Lower lobe of right lung (tissue), 2 donors: ENCODE data around the gene CDY1B. TPM values are rescaled to one million over a fixed set of nuclear protein-coding genes. Genes with fewer than 3 reads are reported as not detected.
"Not testable (repeated sequence)": the region's sequence is repeated elsewhere in the genome, so short reads cannot be mapped to it uniquely, and the experiment has no call there.

Source experiments
- ATAC-seq, 2 donors: fragments of 200-7000 bp; cut with Tn5 transposase; one replicate each; pipeline ENCODE4 v1.9.1; 2020 to 2022; ENCODE audit warnings: mild to moderate bottlenecking in 2 of 2, moderate library complexity in 2 of 2
- DNase-seq: peaks from one replicate; pipeline ENCODE4 v3.0.0-alpha.2; 2020
- H3K27ac ChIP-seq: fragments of 200-600 bp; one replicate; pipeline ENCODE4 v1.8.0; 2022
- H3K27me3 ChIP-seq: fragments of 200-600 bp; one replicate; pipeline ENCODE4 v1.8.0; 2022; ENCODE audit warnings: low read depth
- H3K36me3 ChIP-seq: fragments of 200-600 bp; one replicate; pipeline ENCODE4 v1.8.0; 2022; ENCODE audit warnings: mild to moderate bottlenecking
- H3K4me1 ChIP-seq: fragments of 200-600 bp; one replicate; pipeline ENCODE4 v1.8.0; 2022
- H3K4me3 ChIP-seq: fragments of 200-600 bp; one replicate; pipeline ENCODE4 v1.8.0; 2022; ENCODE audit warnings: mild to moderate bottlenecking
- H3K9me3 ChIP-seq: fragments of 200-600 bp; one replicate; pipeline ENCODE4 v1.8.0; 2022
- intact Hi-C: fragments of 100-400 bp; cut with DNase I; formaldehyde crosslinking; loops from one replicate; pipeline ENCODE4 v1.11.0; 2022
- long read RNA-seq: library from polyadenylated mRNA; unstranded; transcript quantifications from one replicate; pipeline ENCODE4 v2.0.0, GENCODE V29; 2021
- total RNA-seq: library from RNA; stranded (reverse); fragmentation: NEBNext Ultra II Directional; extraction: Animal tissue kit (Norgen Biotek cat#: 25700); gene quantifications from one replicate; pipeline ENCODE4 v1.2.1, GENCODE V29; 2021
- donor health status: DM: no; HTN: yes; CAD: no; lungs with severe emphysema.

CDY1B gene
- not detected for total RNA-seq
- long read RNA-seq, result 0 reads

DNA sequence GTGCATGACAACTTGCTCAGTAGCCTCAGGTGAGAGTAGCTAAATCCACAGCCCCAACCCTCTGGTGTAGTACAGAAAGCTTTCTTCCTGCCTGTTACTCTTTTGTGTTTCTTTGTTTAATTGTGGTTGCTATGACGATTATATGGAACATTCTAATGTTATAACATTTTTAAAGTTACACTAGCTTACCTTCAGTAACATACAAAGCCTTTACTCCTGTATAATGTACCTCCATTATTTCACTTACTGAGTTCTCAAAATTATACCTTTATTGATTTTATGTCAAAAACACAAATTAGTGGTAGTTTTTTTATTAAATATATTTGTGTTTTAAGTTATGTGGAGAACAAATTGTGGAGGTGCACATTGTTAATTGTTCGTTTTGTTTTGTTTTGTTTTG is at the start of gene CDY1B:
Gene CDY1B (minus strand): TSS at position 101 of the 400 bp plus-strand sequence. CDS start 331 bp downstream, outside the sequence.
- H3K4me1 ChIP-seq, H3K9me3 ChIP-seq, H3K36me3 ChIP-seq, intact Hi-C loops, H3K27me3 ChIP-seq, DNase-seq, ATAC-seq, H3K4me3 ChIP-seq, H3K27ac ChIP-seq: not testable (repeated sequence)

GRCh38 chrY:24049525-24049924 is 1.7 kb upstream of the CDY1B start:
- DNase-seq, ATAC-seq, H3K36me3 ChIP-seq, H3K4me3 ChIP-seq, H3K27ac ChIP-seq, H3K4me1 ChIP-seq, H3K27me3 ChIP-seq, intact Hi-C loops, H3K9me3 ChIP-seq: not testable (repeated sequence)

GRCh38 chrY:24043209-24043608 is 4.6 kb downstream of the CDY1B start:
- ATAC-seq, H3K4me3 ChIP-seq, DNase-seq, intact Hi-C loops, H3K36me3 ChIP-seq, H3K27ac ChIP-seq, H3K4me1 ChIP-seq, H3K9me3 ChIP-seq, H3K27me3 ChIP-seq: not testable (repeated sequence)

DNA sequence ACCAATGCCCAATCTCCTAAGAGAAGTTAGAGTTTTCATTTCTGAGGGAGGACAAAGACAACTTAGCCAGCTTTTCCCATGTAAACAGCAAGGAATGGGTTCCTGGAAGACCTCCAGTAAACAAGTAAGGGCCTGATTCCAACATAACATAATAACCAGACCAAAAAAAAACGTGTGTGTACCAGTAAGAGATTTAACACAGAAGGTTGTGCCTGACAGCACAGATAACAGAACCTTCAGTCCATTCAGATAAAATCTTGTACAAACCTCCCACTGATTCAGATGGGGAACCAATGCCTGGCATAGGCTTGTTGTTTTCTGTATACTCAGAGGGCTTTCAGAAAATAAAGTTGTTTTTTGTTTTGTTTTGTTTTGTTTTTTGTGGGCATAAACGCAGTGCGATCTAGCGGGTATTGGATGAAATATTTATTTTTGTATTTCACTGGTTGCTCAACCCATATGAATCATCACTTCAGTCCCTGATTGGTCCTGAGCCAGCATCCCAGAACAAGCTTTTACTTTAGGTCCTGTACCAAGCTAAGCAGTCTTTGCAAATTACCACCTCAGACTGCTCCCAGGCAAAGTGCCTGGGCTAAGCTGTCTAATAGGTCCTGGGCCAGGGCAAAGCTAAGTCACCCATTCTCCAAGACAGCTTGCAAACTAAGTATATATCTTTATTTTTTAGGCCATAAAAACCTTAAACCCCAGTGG is 8.7 kb downstream of the CDY1B start:
- H3K9me3 ChIP-seq, intact Hi-C loops, H3K36me3 ChIP-seq, H3K27me3 ChIP-seq, H3K4me3 ChIP-seq, ATAC-seq, DNase-seq, H3K4me1 ChIP-seq, H3K27ac ChIP-seq: not testable (repeated sequence)

GRCh38 chrY:24026212-24027103 is 21.4 kb downstream of the CDY1B start:
- ATAC-seq, H3K4me3 ChIP-seq, H3K27me3 ChIP-seq, intact Hi-C loops, H3K27ac ChIP-seq, H3K9me3 ChIP-seq, H3K36me3 ChIP-seq, DNase-seq, H3K4me1 ChIP-seq: not testable (repeated sequence)
